ENCODE measurements around the gene PIP5K1C.

The PIP5K1C gene

DNA sequence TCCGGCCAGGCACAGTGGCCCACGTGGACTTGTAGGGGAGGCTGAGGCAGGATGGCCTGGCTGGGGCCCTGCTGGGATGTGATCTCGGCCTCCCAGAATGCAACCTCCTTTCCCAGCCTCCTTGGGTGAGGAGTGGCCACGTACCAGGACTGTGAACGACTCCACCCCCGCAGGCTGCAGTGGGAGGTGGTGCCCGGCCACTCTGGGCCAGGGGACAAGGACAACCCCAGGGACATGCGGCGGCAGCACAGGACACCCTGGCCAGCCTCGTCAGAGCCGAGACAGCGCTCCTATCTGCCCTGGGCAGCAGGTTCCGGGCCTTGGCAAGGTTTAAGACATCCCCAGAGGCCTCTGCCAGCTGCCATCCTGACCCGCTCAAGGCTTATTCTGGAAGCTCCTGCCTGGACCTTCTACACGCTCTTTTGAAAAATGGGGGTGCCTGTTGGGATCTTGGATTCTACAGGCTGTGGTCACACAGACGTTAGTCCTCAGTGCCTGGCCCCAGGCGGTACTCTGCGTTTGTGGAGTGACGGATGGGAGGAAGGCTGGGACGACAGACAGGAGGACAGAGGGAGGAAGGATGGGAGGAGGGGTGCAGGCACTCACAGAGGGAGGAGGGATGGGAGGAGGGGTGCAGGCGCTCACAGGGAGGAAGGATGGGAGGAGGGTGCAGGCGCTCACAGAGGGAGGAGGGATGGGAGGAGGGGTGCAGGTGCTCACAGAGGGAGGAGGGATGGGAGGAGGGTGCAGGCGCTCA, 53.8 kb downstream of the PIP5K1C start:
- DNase-seq (ENCODE audit: low read depth) = no peak
- TF ChIP-seq, protein P1, sequence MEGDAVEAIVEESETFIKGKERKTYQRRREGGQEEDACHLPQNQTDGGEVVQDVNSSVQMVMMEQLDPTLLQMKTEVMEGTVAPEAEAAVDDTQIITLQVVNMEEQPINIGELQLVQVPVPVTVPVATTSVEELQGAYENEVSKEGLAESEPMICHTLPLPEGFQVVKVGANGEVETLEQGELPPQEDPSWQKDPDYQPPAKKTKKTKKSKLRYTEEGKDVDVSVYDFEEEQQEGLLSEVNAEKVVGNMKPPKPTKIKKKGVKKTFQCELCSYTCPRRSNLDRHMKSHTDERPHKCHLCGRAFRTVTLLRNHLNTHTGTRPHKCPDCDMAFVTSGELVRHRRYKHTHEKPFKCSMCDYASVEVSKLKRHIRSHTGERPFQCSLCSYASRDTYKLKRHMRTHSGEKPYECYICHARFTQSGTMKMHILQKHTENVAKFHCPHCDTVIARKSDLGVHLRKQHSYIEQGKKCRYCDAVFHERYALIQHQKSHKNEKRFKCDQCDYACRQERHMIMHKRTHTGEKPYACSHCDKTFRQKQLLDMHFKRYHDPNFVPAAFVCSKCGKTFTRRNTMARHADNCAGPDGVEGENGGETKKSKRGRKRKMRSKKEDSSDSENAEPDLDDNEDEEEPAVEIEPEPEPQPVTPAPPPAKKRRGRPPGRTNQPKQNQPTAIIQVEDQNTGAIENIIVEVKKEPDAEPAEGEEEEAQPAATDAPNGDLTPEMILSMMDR (IDR thresholded peaks at IDR 0.05; ENCODE audit: low read length, missing control alignments) = no peak

DNA sequence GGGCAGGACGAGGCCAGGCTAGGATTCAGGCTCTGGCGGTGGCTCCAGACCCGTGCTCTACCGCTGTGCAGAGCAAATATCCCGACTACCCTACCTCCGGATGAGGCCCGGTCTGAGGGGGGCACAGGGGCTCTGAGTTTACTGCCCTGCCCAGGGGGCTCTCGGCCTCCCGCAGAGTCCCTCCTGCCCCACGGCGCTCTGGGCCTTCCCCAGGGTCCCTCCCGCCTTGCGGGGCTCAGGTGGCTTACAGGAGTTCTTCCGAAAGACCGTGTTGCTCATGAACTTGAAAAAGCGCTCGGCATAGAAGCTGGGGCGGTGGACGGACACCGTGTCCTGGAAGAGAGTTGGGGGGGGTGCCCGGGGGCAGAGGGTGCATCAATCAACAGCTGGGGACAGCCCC, 54.5 kb downstream of the PIP5K1C start:
- DNase-seq (ENCODE audit: low read depth) = no peak
- TF ChIP-seq, protein P1 (IDR thresholded peaks at IDR 0.05; ENCODE audit: low read length, missing control alignments) = no peak
- H3K4me3 ChIP-seq (replicated peaks; ENCODE audit: low read depth, low read length) = no peak overlapping the region

More for the DNA sequence above, 53.8 kb downstream of the PIP5K1C start:
- no peak overlapping the region for H3K4me3 ChIP-seq (replicated peaks; ENCODE audit: low read depth, low read length)

DNA sequence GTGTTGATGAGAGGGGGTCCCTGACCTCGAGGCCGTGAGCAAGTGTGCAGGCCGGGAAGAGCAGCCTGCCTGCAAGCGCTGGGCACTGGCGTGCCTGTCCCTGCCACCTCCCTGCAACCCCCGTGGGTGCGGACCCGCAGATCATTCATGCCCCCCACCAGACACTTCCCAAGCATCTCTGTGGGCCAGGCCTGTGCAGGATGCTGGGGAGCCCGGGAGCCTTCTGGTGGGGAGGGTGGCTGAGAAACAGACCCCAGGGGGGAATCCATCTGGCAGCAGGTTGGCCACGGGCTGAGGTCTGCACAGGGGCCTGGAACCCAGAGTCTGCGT, 55.2 kb downstream of the PIP5K1C start:
- TF ChIP-seq, protein P1 (IDR thresholded peaks at IDR 0.05; ENCODE audit: low read length, missing control alignments) = no peak
- no peak for DNase-seq (ENCODE audit: low read depth)
- H3K4me3 ChIP-seq (replicated peaks; ENCODE audit: low read depth, low read length) = no peak overlapping the region

DNA sequence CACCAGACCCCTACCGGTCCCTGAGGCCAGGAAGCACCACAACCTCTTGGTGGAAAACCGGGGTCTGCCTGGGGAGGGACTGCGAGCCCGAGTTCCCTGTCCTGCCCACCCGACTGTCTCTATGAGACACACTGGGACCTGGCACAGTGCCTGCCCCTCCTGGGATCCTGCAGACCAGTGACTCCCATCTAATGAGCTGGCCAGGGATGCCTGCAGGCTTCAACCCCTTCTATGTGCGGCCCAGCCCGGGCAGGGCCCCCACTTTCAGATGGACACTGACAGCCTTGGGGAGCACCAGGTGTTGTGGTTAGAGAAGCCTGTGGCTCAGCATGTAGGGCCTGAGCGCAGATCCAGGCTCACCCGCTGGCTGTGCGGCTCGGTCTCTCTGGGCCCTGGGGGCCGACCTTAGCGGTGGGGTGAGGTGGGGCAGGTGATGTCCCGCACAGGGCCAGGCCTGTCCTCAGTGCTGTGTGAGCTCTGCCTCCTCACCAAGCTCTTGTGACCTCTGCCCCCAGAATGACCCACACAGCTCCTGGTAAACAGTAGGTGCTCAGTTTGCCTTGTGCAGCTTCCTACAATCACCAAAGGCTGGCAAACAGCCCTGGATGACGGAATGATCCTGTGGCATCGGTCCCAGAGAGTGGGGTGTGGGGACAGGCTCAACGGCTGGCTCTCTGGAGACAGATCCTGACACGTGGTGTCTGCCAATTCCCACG, 55.8 kb downstream of the PIP5K1C start:
- peak; percentile 31 for DNase-seq (ENCODE audit: low read depth)
- no peak overlapping the region for H3K4me3 ChIP-seq (replicated peaks; ENCODE audit: low read depth, low read length)
- TF ChIP-seq, protein P1 (IDR thresholded peaks at IDR 0.05; ENCODE audit: low read length, missing control alignments) = no peak

DNA sequence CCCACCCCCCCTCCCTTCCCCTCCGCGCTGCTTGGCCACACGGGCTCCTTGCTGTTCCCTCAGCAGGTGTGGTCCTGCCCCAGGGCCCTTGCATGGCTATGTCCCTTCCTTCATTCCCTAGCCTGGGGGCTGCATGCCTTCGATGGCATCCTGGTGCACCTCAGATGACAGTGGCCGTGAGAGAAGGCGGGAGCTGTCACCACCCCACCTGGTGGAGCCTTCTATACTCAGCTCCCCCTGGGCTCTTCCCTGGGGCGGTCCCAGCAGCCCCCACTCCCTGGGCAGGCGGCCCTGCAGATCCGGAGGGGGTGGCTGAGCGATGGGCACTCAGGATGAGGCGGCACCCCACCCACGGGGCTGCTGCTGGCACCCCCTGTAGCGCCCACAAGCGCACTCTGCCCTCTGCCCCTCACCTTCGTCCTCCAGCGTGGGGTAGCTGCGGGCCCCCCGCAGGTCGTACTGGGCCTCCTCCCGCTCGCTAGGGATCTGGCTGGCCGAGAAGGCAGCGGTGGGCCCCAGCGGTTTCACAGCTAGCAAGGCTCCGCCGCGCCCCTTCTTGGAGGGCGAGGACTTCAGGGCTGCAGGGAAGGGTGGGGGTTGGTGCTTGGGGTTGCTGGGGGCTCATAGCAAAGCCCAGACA, 56.5 kb downstream of the PIP5K1C start:
- H3K4me3 ChIP-seq (replicated peaks; ENCODE audit: low read depth, low read length) = no peak overlapping the region
- TF ChIP-seq, protein P1 (IDR thresholded peaks at IDR 0.05; ENCODE audit: low read length, missing control alignments) = no peak
- no peak for DNase-seq (ENCODE audit: low read depth)

DNA sequence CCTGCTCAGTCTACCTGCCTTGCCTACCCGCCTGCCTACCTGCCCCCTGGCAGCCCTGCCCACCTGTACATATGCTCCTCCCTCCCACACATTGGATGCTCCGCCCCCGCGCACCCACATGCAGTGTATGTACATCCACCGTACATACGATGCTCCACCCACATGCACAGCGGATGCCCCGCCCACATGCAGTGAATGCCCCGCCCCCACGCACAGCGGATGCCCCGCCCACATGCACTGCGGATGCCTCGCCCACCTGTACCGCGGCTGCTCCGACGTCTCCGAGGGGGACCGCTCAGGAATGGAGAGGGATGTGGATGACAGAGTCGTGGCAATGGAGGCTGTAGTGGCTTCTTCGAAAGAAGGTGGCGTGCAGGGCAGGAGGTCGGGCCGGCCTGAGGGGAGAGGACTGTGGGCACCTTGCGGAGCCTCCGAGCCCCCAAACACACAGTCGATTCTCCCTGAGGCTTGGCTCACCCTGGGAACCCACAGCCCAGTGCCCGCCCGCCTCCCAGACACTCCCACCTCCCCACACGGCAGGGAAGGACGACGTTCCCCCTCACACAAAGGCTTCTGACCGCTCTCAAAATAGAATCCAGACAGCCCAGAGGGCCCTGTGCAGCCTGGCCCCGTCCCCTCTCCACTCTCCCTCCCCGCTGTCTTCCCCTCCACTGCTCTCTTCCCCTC, 57.1 kb downstream of the PIP5K1C start:
- TF ChIP-seq, protein P1 (IDR thresholded peaks at IDR 0.05; ENCODE audit: low read length, missing control alignments) = no peak
- no peak overlapping the region for H3K4me3 ChIP-seq (replicated peaks; ENCODE audit: low read depth, low read length)
- no peak for DNase-seq (ENCODE audit: low read depth)
